ENCODE measurements around the gene RBMS3. TPM values are rescaled to one million over a fixed set of nuclear protein-coding genes. Genes with fewer than 3 reads are reported as not detected.

RBMS3 gene
- total RNA-seq, 1 donor from 2014 or later = 79.3 TPM

DNA sequence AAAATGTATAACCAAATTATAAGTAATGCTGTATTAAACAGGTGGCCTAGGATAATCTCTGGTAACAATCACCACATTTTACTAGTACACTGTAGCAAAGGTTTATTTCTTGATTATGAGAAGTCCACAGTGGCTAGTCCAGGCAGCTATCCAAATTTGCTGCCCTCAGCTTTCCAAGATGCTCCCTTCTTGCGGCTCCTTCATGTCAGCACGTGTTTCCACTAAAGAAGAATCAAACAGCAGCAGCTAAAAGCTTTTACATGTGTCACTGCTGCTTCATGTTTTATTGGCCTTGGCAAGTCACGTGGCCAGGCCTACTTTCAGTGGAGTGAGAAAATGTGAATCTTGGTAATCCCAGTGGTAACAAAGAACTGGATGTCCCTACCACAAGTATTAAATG is 5.6 kb upstream of the RBMS3 start:
- DNase-seq (ENCODE audit: low spot score) = no peak

DNA sequence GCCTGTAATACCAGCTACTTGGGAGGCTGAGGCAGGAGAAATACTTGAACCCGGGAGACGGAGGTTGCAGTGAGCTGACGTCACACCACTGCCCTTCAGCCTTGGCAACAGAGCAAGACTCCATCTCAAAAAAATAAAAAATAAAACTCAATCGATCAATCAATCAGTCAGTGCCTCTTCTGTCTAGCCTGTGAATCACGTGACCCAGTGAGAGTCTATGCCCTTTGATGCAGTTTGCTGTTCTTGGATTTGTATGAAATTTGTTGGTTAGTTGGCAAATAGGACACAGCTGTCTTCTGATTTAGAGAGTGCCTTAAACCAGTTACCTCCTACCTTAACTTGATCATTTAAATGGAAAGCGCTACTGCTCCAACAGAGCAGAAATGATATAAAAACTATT is 3.6 kb upstream of the RBMS3 start:
- DNase-seq (ENCODE audit: low spot score) = no peak

DNA sequence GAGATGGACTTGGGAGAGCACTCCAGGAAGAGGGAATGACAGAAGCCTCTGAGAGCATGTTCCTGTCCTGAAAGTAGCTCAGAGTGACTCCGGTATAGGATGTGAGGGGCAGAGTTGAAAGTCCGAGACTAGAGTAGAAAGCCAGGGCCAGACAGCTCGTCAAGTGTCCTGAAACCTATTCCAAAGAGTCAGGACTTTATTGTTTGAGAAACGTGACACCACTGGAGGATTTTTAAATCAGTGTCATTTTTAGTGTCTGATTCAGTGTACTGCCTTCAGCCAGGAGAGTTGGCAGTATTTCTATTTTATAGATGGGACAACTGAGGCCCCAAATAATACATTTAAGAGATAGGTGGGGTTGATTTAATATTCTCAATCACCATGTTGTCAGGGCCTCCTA is 1.6 kb upstream of the RBMS3 start:
- DNase-seq (ENCODE audit: low spot score) = no peak

DNA sequence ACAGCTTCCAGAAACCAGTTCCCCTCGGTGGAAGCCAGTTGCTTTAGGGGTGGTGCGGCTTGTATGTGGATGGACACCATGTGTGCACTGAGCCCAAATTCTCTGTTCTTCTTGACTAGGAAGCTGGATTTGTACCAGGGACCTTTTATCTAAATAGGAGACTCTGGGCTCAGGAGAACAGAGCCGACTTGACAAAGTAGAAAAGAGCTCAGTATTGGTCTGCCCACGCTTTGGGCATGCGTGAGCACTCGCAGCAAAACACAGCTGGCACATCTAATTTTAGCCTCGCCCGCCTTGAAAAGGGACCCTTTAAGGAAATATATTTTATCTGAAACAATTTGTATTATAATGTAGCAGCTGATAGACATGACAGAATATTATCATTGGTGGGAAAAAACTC is 1.1 kb upstream of the RBMS3 start:
- DNase-seq (ENCODE audit: low spot score) = no peak

DNA sequence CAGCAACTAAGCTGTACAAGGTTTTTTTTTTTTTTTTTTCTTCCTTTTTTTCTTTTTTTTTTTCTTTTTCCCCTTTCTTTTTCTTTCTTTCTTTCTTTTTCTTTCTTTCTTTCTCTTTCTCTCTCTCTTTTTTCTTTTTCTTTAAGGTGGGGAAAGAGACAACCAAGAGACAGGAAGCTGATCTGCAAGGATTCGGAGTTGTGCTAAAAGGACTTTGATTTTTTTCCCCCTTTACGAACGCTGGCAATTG is 148 bp downstream of the RBMS3 start:
- no peak for DNase-seq (ENCODE audit: low spot score)

DNA sequence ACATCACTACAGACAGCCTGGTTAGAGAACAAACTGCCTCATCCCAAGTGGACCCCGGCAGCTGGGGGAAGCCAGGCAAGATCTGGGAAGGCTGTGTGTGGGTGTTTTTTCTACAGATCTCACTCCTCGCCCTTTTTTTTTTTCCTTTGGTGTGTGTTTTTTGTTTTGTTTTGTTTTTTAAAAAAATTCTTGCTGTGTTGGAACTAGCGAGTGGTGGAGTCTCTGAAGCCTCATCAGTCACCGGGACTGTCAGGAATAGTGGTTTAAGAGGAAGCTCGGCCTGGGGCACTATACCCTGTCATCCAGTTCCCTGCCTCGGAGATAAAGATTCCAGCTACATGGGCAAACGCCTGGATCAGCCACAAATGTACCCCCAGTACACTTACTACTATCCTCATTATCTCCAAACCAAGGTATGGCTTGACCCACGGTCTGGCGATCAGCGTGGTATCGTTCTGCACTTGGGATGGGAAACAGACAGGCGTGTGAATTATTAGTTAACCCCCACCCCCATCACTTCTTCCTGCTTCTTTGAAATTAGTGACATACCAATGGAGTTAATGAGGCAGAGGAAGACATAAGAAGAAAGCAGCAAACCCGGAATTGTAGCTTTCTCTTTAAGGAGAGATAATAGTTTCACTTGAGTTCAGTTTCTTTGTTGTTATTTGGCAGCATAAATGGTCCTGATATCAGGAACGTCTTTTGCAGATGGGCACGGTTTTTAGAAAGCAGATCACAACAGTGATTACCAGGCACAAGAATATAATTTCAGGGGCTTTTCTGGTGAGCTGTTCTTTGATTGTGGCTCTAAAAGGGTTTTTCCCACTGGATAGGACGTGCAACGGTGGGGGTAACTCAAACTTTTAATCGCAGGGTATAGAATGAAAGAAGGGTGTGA is 722 bp downstream of the RBMS3 start:
- DNase-seq (ENCODE audit: low spot score) = no peak

DNA sequence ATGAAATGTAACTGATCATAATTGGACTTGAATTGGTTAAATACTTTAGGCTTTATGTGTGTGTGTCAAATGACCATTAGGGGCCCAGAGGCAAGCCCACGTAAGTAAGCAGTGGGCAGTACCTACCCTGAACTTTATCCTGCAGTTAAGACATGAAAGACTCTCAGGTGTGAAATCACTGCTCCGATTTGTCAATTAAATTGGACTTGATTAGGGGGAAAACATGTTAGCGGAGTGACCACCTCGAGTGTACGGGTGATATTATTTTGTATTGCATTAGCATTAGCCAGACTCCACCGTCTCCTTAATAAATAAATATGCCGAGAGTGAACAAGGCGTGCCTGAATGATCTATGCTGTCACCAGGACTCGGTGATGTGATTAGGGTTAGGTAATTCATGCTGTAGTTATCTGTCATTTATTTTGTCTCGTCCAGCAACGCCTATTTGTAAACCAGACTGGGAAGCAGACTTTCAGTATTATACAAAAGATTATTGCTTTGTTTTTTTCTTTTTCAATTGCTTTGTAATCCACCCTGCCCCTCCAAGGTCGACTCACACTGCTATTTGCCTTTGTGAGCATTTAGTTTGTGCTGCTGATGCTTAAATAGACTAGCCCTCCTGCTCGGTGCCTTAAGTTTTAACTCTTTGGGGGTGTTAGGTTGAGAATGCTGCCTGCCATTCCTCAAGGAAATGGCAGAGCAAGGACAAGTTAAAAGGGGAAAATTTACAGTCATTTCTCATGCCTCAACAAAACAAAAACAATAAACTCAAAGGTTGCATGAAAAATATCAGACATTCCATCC is 1.8 kb downstream of the RBMS3 start:
- DNase-seq (ENCODE audit: low spot score) = no peak

DNA sequence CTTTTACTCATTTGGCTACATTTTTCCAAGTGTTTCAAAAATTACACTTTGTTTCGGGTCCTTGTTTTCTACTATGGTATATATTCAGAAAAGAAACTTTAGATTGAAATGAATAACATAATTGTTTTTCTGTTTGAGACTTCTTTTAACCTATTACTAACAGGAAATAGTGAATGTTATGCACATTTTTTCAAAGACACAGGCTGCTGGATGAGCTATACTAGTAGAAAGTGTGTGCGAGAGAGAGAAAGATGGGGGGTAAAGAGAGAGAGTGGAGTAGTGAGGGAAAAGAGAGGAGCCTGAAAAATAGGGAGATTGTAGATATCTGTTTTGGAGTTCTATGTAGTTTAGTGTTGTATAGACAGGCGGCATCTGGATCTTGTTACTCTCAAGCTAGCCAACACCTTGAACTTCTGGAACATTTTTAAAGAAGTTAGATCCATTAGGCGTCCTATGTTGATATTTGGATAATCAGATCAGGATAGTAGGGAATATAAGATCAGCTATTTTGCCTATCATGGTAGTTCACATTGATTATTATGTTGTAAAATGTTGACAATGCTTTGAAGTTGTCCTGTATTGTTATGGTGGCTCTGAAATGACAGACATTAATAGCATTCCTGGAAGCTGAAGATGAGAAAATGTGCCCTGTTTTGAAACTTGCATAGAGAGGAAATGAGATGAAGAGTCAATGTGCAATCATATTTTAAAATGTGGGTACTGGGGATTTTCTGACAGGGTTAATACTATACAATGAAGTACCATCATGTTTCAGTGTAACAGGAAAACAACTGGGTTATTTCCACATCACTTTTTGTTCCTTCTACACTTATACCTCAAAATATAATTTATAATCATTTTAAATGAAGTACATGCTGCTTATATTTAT is 2.6 kb downstream of the RBMS3 start:
- DNase-seq (ENCODE audit: low spot score) = no peak

DNA sequence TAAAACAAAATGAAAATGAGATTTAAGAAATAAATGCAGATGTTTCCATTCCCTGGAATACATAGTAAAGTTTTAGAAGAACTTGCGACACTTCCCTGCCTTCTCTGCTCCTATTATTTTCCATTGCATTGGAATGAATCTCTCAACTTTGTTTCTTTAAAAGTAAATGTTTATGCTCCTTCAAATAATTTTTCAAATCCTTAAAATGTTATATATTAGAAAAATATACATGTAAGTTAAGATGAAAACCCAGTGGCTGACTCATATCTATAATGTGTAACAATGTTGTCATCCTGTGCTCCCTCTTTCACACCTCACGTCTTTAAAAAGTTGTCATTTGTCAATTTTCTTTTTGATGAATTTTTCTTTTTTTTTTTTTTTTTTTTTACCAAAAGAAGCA is 3.6 kb downstream of the RBMS3 start:
- DNase-seq (ENCODE audit: low spot score) = no peak

DNA sequence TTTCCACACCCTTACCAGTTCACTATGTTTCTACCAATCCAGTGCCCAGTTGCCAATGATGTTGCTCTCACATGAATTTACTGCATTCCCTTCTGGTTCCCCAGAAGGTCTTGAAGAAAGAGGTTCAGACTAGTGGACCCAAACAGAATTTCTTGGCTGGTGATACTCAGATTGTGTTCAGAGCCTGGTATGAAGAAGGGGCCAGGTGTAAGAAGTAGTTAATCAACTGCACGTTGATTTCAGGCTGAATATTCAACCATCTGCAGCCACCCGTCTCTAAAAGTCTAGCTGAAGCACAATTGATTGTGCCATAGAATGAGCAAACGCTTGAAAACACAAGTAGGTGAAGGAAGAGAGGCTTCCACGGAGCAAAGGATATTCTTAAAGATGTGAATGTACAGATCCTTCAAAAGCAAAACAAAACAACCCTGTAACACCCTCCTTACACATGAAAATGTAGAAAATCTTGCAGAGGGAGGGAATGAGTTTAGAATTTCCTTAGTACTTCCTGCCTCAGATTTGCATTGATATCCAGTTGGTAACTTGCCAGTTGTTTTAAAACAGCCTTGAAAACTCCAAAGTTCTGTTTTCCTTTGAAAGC is 4.7 kb downstream of the RBMS3 start:
- no peak for DNase-seq (ENCODE audit: low spot score)

DNA sequence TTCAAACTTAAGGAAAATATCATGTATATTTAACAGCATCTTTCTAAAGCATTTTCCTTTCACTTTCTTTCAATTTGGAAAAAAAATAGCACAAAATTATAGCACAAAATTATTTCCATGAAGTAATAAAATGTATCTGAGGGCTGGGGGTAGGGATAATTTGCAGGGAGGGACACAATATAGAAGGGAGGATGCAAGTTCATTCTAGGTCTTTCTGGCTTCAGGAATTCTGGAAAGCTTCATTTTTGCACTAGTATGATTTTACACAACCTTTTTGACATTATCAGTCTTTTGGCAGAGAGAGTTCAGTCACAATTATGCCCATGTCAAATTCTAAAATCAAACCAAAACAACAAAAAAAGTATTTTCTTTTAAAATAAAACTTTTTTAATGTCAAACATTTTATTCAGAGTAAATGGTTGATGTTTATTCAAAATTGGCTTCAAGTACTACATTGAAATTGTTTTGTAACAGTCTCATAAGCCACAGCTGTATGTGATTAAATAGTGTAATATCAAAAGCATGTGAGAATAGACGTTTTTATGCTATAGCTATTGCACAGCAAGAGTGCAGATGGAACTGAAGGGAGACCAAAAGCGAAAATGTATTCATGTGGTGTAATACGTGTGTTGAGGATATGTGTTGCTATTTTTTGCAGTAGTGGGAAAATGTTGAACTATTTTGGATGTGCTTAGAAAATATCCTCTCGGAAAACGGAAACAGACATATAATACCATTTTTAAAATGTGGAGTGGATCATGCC is 5.8 kb downstream of the RBMS3 start:
- DNase-seq (ENCODE audit: low spot score) = no peak

DNA sequence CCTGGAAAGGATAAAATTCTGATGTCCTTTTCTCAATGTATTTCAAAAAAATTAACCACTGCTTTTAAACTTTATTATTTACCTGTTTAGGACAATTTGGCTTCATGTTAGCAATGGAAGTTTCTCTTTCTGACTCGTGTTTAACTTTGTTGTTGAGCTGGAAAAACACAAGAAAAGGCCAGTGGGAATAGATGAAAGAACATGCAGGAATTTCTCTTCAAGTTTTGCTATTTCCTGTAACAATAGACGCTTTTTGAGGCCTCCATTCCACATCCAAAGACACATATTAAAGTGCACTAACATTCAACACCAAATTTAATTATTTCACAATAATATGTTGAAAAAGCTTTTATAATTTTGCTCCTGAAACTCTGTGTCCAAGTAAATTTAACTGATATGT is 9.7 kb downstream of the RBMS3 start:
- no peak for DNase-seq (ENCODE audit: low spot score)

DNA sequence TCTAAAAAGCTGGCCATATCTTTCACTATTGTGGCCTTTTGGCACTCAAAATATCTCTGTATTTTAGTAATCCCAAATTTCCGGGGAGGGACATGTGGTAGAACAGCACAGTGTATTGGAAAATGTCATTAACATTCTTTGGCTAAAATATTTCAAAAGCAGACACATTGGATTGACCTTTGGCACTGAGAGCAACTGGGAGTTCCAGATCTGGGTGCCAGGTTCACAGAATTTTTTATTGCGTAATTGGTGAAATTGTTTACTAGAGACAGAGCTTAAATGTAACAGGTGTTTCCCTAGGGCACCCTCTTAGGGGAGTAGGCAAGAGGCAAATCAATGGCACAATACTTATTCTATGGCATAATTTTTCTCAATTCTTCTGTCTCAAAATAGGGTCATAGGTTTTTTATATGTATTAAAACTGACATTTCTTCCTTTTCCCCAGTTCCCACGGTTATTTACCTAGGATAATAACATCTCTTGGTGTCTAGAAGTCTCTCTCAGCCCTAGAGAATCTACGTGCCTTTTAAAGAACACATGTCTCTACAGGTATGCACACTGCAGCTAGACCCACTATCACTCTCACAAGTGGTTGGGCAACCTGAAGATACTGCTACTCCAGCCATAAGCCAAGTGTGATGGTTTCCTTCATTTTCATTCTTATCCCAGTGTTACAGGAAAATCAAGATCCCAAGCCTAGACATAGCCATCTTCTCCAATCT is 10.6 kb downstream of the RBMS3 start:
- DNase-seq (ENCODE audit: low spot score) = no peak

DNA sequence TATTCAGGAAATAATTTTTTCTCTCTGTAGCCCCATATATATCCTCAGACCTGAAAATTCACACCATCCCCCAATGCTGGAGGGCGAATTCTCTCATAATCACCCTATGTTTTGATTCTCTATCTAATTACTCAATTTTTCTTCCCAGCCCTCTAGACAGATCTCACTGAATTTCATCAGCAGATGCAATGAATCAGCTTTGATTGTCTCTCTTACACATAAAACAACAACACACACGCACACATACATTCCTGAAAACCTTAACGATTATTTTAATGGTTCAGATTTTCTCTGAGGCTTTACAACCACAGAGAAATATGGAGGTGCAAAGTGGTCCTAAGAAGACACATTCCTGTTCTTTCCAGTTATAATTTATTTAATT is 11.1 kb downstream of the RBMS3 start:
- DNase-seq (ENCODE audit: low spot score) = no peak

DNA sequence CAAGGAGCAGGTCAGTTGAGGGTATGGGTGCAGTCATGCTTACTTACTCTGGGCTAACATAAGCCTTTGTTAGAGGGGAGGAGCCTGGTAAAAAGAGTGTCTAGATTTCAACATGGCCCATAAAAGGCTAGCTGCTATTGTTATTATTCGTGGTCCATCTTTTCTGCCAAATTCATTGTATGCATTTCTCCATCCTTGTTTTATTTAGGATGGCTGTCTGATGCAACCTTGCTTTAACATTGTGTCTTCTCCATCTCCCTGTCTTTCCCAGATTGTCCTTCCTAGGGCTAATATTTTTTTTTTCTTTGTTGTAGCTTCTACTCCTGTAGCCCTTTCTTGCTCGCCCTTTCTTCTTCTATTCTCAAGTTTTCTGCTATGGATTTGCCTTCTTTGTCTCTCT is 12.6 kb downstream of the RBMS3 start:
- DNase-seq (ENCODE audit: low spot score) = no peak

DNA sequence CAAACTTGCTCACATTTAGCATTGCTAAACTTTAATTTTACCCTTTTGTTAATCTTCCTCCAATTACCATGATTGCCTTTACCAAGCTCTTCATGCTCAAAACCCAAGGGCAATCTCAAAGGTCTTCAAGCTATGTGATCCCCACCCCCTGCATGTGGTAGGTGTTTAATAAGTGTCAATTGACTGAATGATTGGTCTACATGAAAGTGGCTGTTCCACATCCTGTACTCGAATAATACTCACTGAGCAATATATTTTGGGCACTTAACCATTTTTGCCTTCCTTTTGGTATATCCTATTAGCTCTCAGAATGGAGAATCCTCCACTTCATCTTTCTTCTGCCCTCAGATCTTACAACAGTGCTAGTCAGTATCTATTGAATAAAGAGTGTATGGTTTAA is 17.1 kb downstream of the RBMS3 start:
- no peak for DNase-seq (ENCODE audit: low spot score)

DNA sequence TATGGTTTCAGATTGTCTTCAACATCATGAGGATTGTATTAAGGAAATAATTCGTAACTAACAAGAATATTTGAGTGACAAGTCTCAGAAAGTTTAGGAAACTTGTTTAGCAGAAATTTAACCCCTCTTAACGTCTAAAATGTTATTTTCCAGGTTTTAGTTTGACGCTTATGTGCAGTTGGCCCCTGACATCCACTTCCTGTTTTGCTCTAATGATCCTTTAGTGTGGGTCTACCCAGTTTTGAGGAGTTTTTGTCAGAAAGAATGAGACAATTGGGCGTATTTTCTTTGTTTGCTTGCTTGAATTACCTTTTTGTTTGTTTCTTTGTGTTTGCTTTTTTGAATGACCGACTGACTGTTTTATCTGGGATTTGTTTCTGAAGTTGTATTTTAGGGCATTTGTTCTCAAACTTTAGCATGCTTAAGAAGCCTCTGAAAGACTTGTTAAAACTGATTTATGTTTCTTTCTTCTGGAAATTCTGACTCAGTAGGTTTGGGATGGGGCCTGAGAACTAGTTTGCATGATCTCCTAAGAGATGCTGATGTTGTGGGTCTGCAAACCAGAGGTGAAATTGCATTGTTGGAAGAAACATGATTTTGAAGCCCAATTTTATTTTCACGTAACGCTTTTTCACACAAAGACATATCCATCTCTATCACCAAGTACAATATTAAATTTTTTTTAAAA is 20.6 kb downstream of the RBMS3 start:
- no peak for DNase-seq (ENCODE audit: low spot score)

DNA sequence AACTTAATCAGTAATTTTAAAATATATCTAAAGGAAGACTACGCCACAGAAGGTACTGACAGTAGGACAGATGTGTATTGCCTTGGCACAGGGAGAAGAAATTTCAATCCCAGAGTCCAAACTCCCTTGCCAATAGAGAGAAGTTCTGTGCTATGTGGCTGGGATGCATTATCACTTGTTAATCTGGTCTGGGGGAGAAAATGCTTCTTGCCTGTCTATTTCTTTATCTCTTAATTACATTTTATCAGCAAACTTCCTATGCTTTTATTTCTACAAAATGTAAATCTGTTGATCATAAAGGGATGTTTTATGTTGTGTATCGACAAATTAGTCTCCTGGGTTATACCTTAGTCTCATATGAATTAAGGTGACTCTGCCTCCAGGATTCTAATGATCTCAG is 21.7 kb downstream of the RBMS3 start:
- DNase-seq (ENCODE audit: low spot score) = no peak

DNA sequence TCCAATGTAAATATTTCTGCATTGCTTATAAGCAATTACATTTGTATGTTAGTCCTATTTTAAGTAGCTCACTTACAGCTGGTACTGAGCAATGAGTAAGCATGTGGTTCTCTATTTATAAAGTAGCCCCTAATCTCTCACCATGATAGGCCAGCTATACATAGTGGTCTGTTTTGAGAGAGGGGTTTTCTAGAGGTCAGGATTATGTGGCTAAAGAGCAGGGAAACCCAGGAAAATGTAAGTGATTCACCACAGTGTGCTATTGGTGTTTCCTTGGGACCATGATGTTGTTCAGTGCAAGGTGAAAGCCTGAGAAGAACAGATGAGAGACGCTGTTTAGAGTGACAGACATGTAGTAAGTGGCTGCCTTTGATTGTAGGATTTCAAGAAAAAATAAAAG is 26.4 kb downstream of the RBMS3 start:
- DNase-seq (ENCODE audit: low spot score) = no peak

DNA sequence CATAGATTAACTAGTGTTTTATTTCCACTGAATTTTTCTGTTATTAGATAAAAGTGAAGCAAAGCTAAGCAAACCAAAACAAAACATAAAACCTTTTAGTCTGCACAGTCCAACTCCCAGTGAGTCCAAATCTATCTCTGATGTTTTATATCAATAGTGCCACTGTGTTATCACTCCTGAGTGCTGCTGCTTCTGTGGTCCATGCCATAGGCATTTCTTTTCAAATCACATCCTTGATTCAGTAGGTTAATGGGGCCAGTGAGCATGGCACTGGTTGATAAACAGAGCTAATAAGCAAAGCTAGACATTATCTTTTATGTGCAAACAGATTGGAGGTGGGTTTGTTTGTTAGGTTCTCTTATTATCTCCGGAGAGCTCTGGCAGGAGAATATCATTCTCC is 30.0 kb downstream of the RBMS3 start:
- no peak for DNase-seq (ENCODE audit: low spot score)
